CD4-positive, alpha-beta T cell treated with Interleukin-12 subunit alpha and Interleukin-12 subunit beta, for 1 hour (primary cell): ENCODE data around the gene SPATA4.
"Not testable (repeated sequence)": the region's sequence is repeated elsewhere in the genome, so short reads cannot be mapped to it uniquely, and the experiment has no call there.

Experiments
- DNase-seq: peaks from one replicate; pipeline ENCODE4 v3.0.0-alpha.2; 2020

Gene SPATA4

GRCh38 chr4:176195184-176195978 is at the start of gene SPATA4:
TSS of gene SPATA4 (minus strand) at chr4:176195585. CDS start at chr4:176195562, 23 bp downstream.
- peak; percentile 92 for DNase-seq

- DNase-seq, result no peak
Measured at GRCh38 chr4:176242764-176243347, 47.5 kb upstream of the SPATA4 start.

GRCh38 chr4:176241703-176242102 is 46.3 kb upstream of the SPATA4 start:
- DNase-seq, result no peak

- DNase-seq, result no peak
Measured at GRCh38 chr4:176238826-176239225, 43.4 kb upstream of the SPATA4 start.

GRCh38 chr4:176238157-176238610 is 42.8 kb upstream of the SPATA4 start:
- DNase-seq, result no peak

GRCh38 chr4:176236946-176237345 is 41.6 kb upstream of the SPATA4 start:
- DNase-seq, result no peak

- no peak for DNase-seq
Measured at GRCh38 chr4:176230836-176231235, 35.5 kb upstream of the SPATA4 start.

- DNase-seq, result no peak
Measured at GRCh38 chr4:176229645-176230044, 34.3 kb upstream of the SPATA4 start.

- no peak for DNase-seq
Measured at GRCh38 chr4:176226736-176227135, 31.4 kb upstream of the SPATA4 start.

- no peak for DNase-seq
Measured at GRCh38 chr4:176223561-176223960, 28.2 kb upstream of the SPATA4 start.

GRCh38 chr4:176222149-176222548 is 26.8 kb upstream of the SPATA4 start:
- no peak for DNase-seq

- DNase-seq, result no peak
Measured at GRCh38 chr4:176217510-176217909, 22.1 kb upstream of the SPATA4 start.

GRCh38 chr4:176212351-176212750 is 17.0 kb upstream of the SPATA4 start:
- not testable (repeated sequence) for DNase-seq

- DNase-seq, result no peak
Measured at GRCh38 chr4:176210579-176211296, 15.4 kb upstream of the SPATA4 start.

GRCh38 chr4:176210101-176210500 is 14.7 kb upstream of the SPATA4 start:
- no peak for DNase-seq

- DNase-seq, result no peak
Measured at GRCh38 chr4:176209535-176209934, 14.2 kb upstream of the SPATA4 start.

- DNase-seq, result no peak
Measured at GRCh38 chr4:176207839-176208238, 12.5 kb upstream of the SPATA4 start.

- DNase-seq, result no peak
Measured at GRCh38 chr4:176205299-176205698, 9.9 kb upstream of the SPATA4 start.

- DNase-seq, result no peak
Measured at GRCh38 chr4:176198316-176198903, 3.0 kb upstream of the SPATA4 start.

- DNase-seq, result no peak
Measured at GRCh38 chr4:176193938-176194337, 1.4 kb downstream of the SPATA4 start.

GRCh38 chr4:176193126-176193525 is 2.3 kb downstream of the SPATA4 start:
- no peak for DNase-seq

- no peak for DNase-seq
Measured at GRCh38 chr4:176191974-176192373, 3.4 kb downstream of the SPATA4 start.
